Measurements from ENCODE around the gene MYO18B. TPM values are rescaled to one million over a fixed set of nuclear protein-coding genes. Genes with fewer than 3 reads are reported as not detected.

MYO18B gene
- polyA plus RNA-seq, 1 donor (not counting 4 experiments of a cell fraction or from before 2014, with no cell fraction given): not detected

DNA sequence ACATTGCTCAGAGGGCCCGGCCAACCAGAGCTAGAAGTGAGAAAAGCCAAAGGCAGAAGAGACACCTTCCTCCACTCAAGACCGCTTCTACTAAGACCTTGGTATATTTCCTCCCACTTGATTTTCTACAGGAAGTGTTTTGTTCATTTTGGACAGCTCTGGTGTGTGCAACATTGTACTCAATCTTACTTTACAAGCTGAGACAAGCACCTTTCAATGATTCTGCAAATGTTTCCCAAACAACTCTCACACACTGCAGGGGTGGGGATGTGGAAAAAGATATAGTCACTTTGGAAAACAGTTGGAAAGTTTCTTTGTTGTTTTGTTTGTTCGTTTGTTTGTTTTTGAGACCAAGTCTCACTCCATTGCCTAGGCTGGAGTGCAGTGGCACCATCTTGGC, 15.7 kb downstream of the MYO18B start:
- Histone ChIP-seq H3K9ac (ENCODE audit: control insufficient read depth, extremely low read depth, insufficient read depth, low read length) (peak overlapping the region; percentile 33), H2AFZ (ENCODE audit: control insufficient read depth, low read length) (peak overlapping the region; percentile 54), H4K20me1 (ENCODE audit: control insufficient read depth, extremely low read depth, insufficient read depth, low read length) (no peaks in the 10 kb centered on the region), H3K4me3 (ENCODE audit: control insufficient read depth in 2 of 3, extremely low read depth in 1 of 3, insufficient read depth in 2 of 3, low read depth in 1 of 3, low read length in 3 of 3) (peak overlapping the region in 1 of 3 experiments; percentile 25), H3K9me3 (ENCODE audit: control insufficient read depth, low read depth, low read length) (no peaks in the 10 kb centered on the region), H3K79me2 (ENCODE audit: control insufficient read depth, insufficient read depth, low read length) (no peaks in the 10 kb centered on the region), H3K4me2 (ENCODE audit: control insufficient read depth, extremely low read depth, insufficient read depth, low read depth, low read length) (peak overlapping the region; percentile 58), H3K27me3 (ENCODE audit: control insufficient read depth, extremely low read depth, insufficient read depth, low read length) (no peaks in the 10 kb centered on the region), H3K4me1 (ENCODE audit: control insufficient read depth, extremely low read depth, insufficient read depth, low read length) (peaks cover 25% of the 10 kb centered on the region), H3K27ac (ENCODE audit: control insufficient read depth, insufficient read depth, low read length) (peak overlapping the region; percentile 69), H3K9me1 (ENCODE audit: control insufficient read depth, extremely low read depth, insufficient read depth, low read length) (no peaks in the 10 kb centered on the region), H3K36me3 (ENCODE audit: control insufficient read depth in 2 of 2, extremely low read depth in 1 of 2, insufficient read depth in 2 of 2, low read length in 2 of 2) (no peaks in the 10 kb centered on the region)
- dilution Hi-C loops (cut with MboI; ENCODE audit: extremely low pct_ligation_motif_present, low sequenced_read_pairs): no loop called here
- DNase-seq (ENCODE audit: low read depth, low spot score) (no peak), FAIRE-seq (peak; percentile 92)
- TF ChIP-seq CTCF (optimal IDR thresholded peaks at IDR 0.05 in 1 of 3, IDR thresholded peaks at IDR 0.05 in 1 of 3, conservative IDR thresholded peaks at IDR 0.05 in 1 of 3; ENCODE audit: extremely low read depth in 1 of 3, insufficient read depth in 2 of 3, low read length in 3 of 3) (no peak), EZH2 (IDR thresholded peaks at IDR 0.05; ENCODE audit: low read length) (no peak)

DNA sequence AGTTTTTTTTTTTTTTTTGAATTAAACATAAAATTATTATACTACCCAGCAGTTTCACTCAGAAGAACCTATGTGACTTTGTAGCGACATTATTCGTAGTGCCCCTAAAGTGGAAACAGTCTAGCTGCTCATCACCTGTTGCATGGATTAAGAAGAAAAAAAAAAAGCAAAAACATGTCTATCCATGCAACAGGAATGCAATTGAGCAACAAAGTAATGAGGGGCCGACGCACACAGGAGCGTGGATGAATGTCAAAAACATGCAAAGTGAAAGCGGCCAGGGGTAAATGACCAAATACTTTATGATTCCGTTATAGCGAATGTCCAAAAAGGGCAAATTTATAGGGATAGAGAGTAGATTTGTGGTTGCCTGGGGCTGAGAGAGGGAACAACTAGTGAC, 16.3 kb downstream of the MYO18B start:
- FAIRE-seq: no peak
- Histone ChIP-seq H3K4me1 (ENCODE audit: control insufficient read depth, extremely low read depth, insufficient read depth, low read length) (peaks cover 29% of the 10 kb centered on the region), H3K9me1 (ENCODE audit: control insufficient read depth, extremely low read depth, insufficient read depth, low read length) (no peaks in the 10 kb centered on the region), H3K27ac (ENCODE audit: control insufficient read depth, insufficient read depth, low read length) (peak overlapping the region; percentile 69), H2AFZ (ENCODE audit: control insufficient read depth, low read length) (no peak overlapping the region), H3K79me2 (ENCODE audit: control insufficient read depth, insufficient read depth, low read length) (no peaks in the 10 kb centered on the region), H3K4me3 (ENCODE audit: control insufficient read depth in 2 of 3, extremely low read depth in 1 of 3, insufficient read depth in 2 of 3, low read depth in 1 of 3, low read length in 3 of 3) (no peak overlapping the region), H3K9ac (ENCODE audit: control insufficient read depth, extremely low read depth, insufficient read depth, low read length) (no peak overlapping the region), H3K36me3 (ENCODE audit: control insufficient read depth in 2 of 2, extremely low read depth in 1 of 2, insufficient read depth in 2 of 2, low read length in 2 of 2) (no peaks in the 10 kb centered on the region), H4K20me1 (ENCODE audit: control insufficient read depth, extremely low read depth, insufficient read depth, low read length) (no peaks in the 10 kb centered on the region), H3K4me2 (ENCODE audit: control insufficient read depth, extremely low read depth, insufficient read depth, low read depth, low read length) (peak overlapping the region; percentile 58), H3K27me3 (ENCODE audit: control insufficient read depth, extremely low read depth, insufficient read depth, low read length) (no peaks in the 10 kb centered on the region), H3K9me3 (ENCODE audit: control insufficient read depth, low read depth, low read length) (no peaks in the 10 kb centered on the region)
- DNase-seq (ENCODE audit: low read depth, low spot score): no peak
- dilution Hi-C loops (cut with MboI; ENCODE audit: extremely low pct_ligation_motif_present, low sequenced_read_pairs): no loop called here
- no peak for TF ChIP-seq CTCF (optimal IDR thresholded peaks at IDR 0.05 in 1 of 3, IDR thresholded peaks at IDR 0.05 in 1 of 3, conservative IDR thresholded peaks at IDR 0.05 in 1 of 3; ENCODE audit: extremely low read depth in 1 of 3, insufficient read depth in 2 of 3, low read length in 3 of 3)
- no peak for TF ChIP-seq EZH2 (IDR thresholded peaks at IDR 0.05; ENCODE audit: low read length)

Data from keratinocyte (primary cell).